ENCODE data around the gene ACBD6. TPM values are rescaled to one million over a fixed set of nuclear protein-coding genes. Genes with fewer than 3 reads are reported as not detected.

The ACBD6 gene
- total RNA-seq, 4 donors from 2014 or later: 26.4 to 34.6 (median 31.5) TPM

DNA sequence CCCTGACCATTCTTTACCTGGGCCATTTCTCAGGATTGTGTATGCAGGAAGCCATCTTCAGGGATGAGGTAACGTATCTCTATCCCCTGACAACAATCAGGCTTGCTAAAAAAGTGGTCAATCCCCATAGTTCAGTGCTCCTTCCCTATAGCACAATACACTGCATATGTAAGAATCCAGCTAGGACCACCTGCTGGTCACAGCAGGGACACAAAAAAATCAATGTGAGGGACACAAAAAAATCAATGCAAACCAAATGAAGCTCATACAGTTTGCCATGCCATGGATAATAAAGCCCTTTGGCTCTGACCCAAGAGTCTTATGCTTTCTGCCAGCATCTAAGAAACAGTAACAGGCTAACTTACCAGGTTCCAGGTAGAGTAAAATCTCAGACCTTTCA is 16.3 kb downstream of the ACBD6 start:
- TF ChIP-seq CTCF (IDR thresholded peaks at IDR 0.05; ENCODE audit: low read depth): no peak

GRCh38 chr1:180484490-180484889 is 17.9 kb downstream of the ACBD6 start:
- no peak for TF ChIP-seq CTCF (IDR thresholded peaks at IDR 0.05; ENCODE audit: low read depth)

DNA sequence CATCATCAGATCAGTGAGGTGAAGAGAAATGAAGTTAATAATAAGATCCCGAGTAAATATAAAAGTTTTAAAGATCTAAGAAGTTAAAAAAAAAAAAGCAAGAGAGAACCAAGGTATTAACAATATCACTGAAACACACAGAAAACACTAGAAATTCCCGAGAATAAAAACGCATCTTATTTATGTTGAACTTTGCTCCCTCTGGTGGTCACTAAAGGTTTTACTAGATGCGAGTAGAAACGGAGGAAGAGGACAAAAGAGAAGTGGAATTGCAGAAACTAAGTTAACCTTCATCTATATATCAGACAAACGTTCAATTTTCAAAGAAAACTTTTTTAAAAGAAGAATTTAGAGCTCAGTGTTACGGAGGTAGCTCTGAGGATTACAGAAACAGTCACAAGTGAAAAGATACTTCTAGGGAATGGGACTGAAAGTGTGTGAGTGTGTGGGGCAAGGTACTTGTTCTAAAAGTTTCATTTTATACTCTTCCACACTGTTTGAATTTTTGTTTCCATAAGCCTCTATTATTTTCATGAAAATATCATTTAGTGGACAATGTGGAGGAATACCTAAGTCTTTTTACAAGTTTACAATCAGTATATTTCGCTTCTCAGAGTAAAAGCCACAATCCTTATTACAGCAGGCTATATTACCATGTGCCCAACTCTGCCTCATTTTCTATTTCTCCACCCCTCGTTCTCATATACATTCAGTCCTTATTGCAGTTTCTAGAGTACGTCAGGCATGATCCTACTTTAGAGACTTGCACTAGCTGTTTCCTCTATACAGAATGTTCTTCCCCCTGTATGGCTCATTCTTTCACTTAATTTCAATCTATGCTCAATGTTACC is 19.7 kb downstream of the ACBD6 start:
- no peak for TF ChIP-seq CTCF (IDR thresholded peaks at IDR 0.05; ENCODE audit: low read depth)

- TF ChIP-seq CTCF (IDR thresholded peaks at IDR 0.05; ENCODE audit: low read depth): no peak
Measured at GRCh38 chr1:180470031-180470430, 32.3 kb downstream of the ACBD6 start.

DNA sequence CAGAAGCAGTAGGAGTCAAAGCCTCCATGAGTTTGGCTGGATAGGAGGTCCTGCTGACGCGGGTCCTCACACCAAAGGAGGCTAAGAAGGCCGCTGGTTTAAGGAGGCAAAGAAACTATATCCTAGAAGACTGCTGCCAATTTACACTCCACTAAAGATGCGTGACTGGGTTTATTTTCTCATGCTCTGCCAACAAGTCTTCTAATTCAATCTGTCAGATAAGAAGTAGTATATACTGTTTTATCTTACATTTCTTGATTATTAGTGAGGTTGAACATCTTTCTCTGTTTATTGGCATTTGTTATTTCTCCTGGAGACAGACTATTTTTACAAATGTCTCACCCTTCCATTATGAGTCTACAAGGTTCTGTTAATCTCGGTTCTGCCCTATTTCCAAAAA is 34.1 kb downstream of the ACBD6 start:
- TF ChIP-seq CTCF (IDR thresholded peaks at IDR 0.05; ENCODE audit: low read depth): no peak

GRCh38 chr1:180462102-180462501 is 40.3 kb downstream of the ACBD6 start:
- TF ChIP-seq CTCF (IDR thresholded peaks at IDR 0.05; ENCODE audit: low read depth): no peak

- TF ChIP-seq CTCF (IDR thresholded peaks at IDR 0.05; ENCODE audit: low read depth): no peak
Measured at GRCh38 chr1:180458807-180459206, 43.6 kb downstream of the ACBD6 start.
